Panc1 (cell line): ENCODE results near the gene SFRP4. TPM values are rescaled to one million over a fixed set of nuclear protein-coding genes. Genes with fewer than 3 reads are reported as not detected.

Experiments used
- ATAC-seq: fragments of 200-7000 bp; cut with Tn5 transposase; 2 replicates; pipeline ENCODE4 v1.9.1; 2020; ENCODE audit warnings: mild to moderate bottlenecking, moderate library complexity
- BruUV-seq: library from RNA; stranded (reverse); fragments of 400-500 nt; replicated peaks from 2 replicates; lab custom pipeline; 2021; lab: Mats Ljungman, UMichigan
- CTCF ChIA-PET: fragments of 300-600 bp; sonication (Branson Sonifier 250); formaldehyde crosslinking; loops from one replicate; lab custom pipeline; 2022; ENCODE audit warnings: antibody characterized with exemption; lab: Charles Lee
- POLR2A ChIA-PET: fragments of 300-600 bp; sonication (Branson Sonifier 250); formaldehyde crosslinking; loops from one replicate; lab custom pipeline; 2022; ENCODE audit warnings: antibody characterized with exemption; lab: Charles Lee
- DNase-seq: peaks from one replicate; pipeline ENCODE4 v3.0.0-alpha.2; 2010; ENCODE audit warnings: low read depth, low spot score
- H3K27ac ChIP-seq: 2 replicates; pipeline ENCODE4 v1.5.1; 2011; ENCODE audit warnings: mild to moderate bottlenecking, low read length, inconsistent platforms
- H3K27me3 ChIP-seq: fragments of 200-500 bp; sonication (Bioruptor generic); 2 replicates; pipeline ENCODE4 v1.6.0; 2014; ENCODE audit warnings: low read length, inconsistent platforms; ENCODE audit not compliant: control insufficient read depth, insufficient read depth
- H3K36me3 ChIP-seq: fragments of 200-500 bp; sonication (Bioruptor generic); 2 replicates; pipeline ENCODE4 v1.5.1; 2014; ENCODE audit warnings: inconsistent platforms, mild to moderate bottlenecking, low read length, moderate library complexity; ENCODE audit not compliant: control insufficient read depth, insufficient read depth
- H3K4me1 ChIP-seq: 2 replicates; pipeline ENCODE4 v1.5.1; 2011; ENCODE audit warnings: inconsistent platforms, mild to moderate bottlenecking, low read length, moderate library complexity; ENCODE audit not compliant: control insufficient read depth, insufficient read depth
- H3K4me3 ChIP-seq, 2 experiments: 2 replicates each; pipeline ENCODE4 v1.5.1; 2011 to 2012; ENCODE audit warnings: low read depth in 2 of 2, low read length in 2 of 2, mild to moderate bottlenecking in 2 of 2, inconsistent platforms in 1 of 2, moderate library complexity in 1 of 2
- H3K9me3 ChIP-seq: fragments of 200-500 bp; sonication (Bioruptor generic); 2 replicates; pipeline ENCODE4 v1.5.1; 2014; ENCODE audit warnings: low read depth, mild to moderate bottlenecking, inconsistent platforms, low read length, moderate library complexity; ENCODE audit not compliant: control insufficient read depth, insufficient read depth
- CTCF ChIP-seq: fragments of 450-650 bp; IDR thresholded peaks from 2 replicates; pipeline ENCODE4 v1.5.1; 2017; ENCODE audit warnings: mild to moderate bottlenecking
- POLR2AphosphoS5 ChIP-seq: IDR thresholded peaks from 2 replicates; pipeline ENCODE4 v1.6.1; 2012; ENCODE audit warnings: mild to moderate bottlenecking, low read depth, low read length, moderate library complexity
- REST ChIP-seq, 2 experiments: IDR thresholded peaks; 2 replicates each; pipeline ENCODE4 v1.6.1; 2011 to 2012; ENCODE audit warnings: low read depth in 2 of 2, control low read depth in 1 of 2, low read length in 1 of 2, mild to moderate bottlenecking in 1 of 2, moderate library complexity in 1 of 2; ENCODE audit not compliant: insufficient read depth in 1 of 2
- SIN3A ChIP-seq: IDR thresholded peaks from 2 replicates; pipeline ENCODE4 v1.6.1; 2012; ENCODE audit warnings: low read depth, mild to moderate bottlenecking, low read length, moderate library complexity, borderline replicate concordance; ENCODE audit not compliant: insufficient read depth
- TCF7L2 ChIP-seq: IDR thresholded peaks from 2 replicates; pipeline ENCODE4 v1.6.1; 2011; ENCODE audit warnings: mild to moderate bottlenecking, low read depth, low read length, inconsistent platforms
- in situ Hi-C: cut with HindIII; loops from 2 replicates; pipeline ENCODE4 v1.10.0; 2016; ENCODE audit warnings: low sequenced_read_pairs, low pct_unique_long_range_greater_than_20kb
- intact Hi-C: fragments of 100-400 bp; cut with micrococcal nuclease; formaldehyde crosslinking; loops from one replicate; pipeline ENCODE4 v1.10.0; 2022; ENCODE audit not compliant: unreplicated experiment
- total RNA-seq: library from RNA; stranded (reverse); gene quantifications from one replicate; pipeline ENCODE4 v1.2.1, GENCODE V29; 2021; ENCODE audit not compliant: unreplicated experiment

The SFRP4 gene
- total RNA-seq, 1 experiment from 2014 or later: 0.74 TPM

GRCh38 chr7:37952240-37952639 lies 35.6 kb upstream of the SFRP4 start:
- Histone ChIP-seq H3K27ac (no peak overlapping the region), H3K4me3 (no peak overlapping the region), H3K4me1 (no peaks in the 10 kb centered on the region), H3K27me3 (no peaks in the 10 kb centered on the region), H3K9me3 (no peaks in the 10 kb centered on the region), H3K36me3 (no peaks in the 10 kb centered on the region)
- ATAC-seq (no peak), DNase-seq (no peak)
- BruUV-seq: no TSS peak
- intact Hi-C loops: no loop called here
- in situ Hi-C loops: no loop called here
- ChIA-PET POLR2A (no interaction called here), CTCF (interaction anchor here (0.7 kb wide), 1 partner anchor 35 kb away, joined by 4 read pairs; the partner anchor contains the start of gene SFRP4)
- no peak for TF ChIP-seq REST (IDR thresholded peaks at IDR 0.05; ENCODE audit: insufficient read depth in 1 of 2, low read depth in 2 of 2, low read length in 1 of 2)
- TF ChIP-seq SIN3A: no peak
- TF ChIP-seq CTCF: no peak
- TF ChIP-seq POLR2AphosphoS5: no peak
- no peak for TF ChIP-seq TCF7L2

GRCh38 chr7:37947941-37948210 lies 31.3 kb upstream of the SFRP4 start:
- intact Hi-C loops: no loop called here
- no peak overlapping the region for H3K27ac ChIP-seq
- POLR2A ChIA-PET: no interaction called here

More at GRCh38 chr7:37947941-37948210, 31.3 kb upstream of the SFRP4 start:
- no peaks in the 10 kb centered on the region for H3K36me3 ChIP-seq
- no peak for TF ChIP-seq POLR2AphosphoS5
- TF ChIP-seq SIN3A: no peak
- TF ChIP-seq CTCF: no peak
- TF ChIP-seq REST (IDR thresholded peaks at IDR 0.05; ENCODE audit: insufficient read depth in 1 of 2, low read depth in 2 of 2, low read length in 1 of 2): no peak
- TF ChIP-seq TCF7L2: no peak
- H3K4me1 ChIP-seq: peaks cover 21% of the 10 kb centered on the region
- ATAC-seq: no peak
- no peaks in the 10 kb centered on the region for H3K27me3 ChIP-seq
- DNase-seq: no peak
- no peaks in the 10 kb centered on the region for H3K9me3 ChIP-seq
- H3K4me3 ChIP-seq: no peak overlapping the region
- CTCF ChIA-PET: no interaction called here
- in situ Hi-C loops: no loop called here
- BruUV-seq: no TSS peak
